ENCODE results near the gene GCNT2. TPM values are rescaled to one million over a fixed set of nuclear protein-coding genes. Genes with fewer than 3 reads are reported as not detected.

The GCNT2 gene
- 10 to 100 TPM; 14.9 to 36.7 (median 23.6) TPM for total RNA-seq

- no peak for TF ChIP-seq EP300 (IDR thresholded peaks at IDR 0.05)
- TF ChIP-seq CTCF (IDR thresholded peaks at IDR 0.05) = no peak
- peak in 1 of 2 donors; percentile 18 for TF ChIP-seq POLR2A (IDR thresholded peaks at IDR 0.05)
- TF ChIP-seq POLR2AphosphoS5 (IDR thresholded peaks at IDR 0.05) = peak; percentile 50
- Histone ChIP-seq H3K4me1 (peaks cover 0 to 36% (median 0%) of the 10 kb centered on the region in 3 donors), H3K9me3 (no peaks in the 10 kb centered on the region), H3K36me3 (no peaks in the 10 kb centered on the region), H3K27me3 (no peaks in the 10 kb centered on the region), H3K4me3 (peak within 1 kb of the TSS; percentile 38 to 41), H3K27ac (peak within 1 kb of the TSS; percentile 73 to 83 (median 79))
- peak; percentile 73 for ATAC-seq
- WGBS, 2 donors (ENCODE audit: low coverage in 1 of 2) = 15 to 16% methylated on average over 4 to 7 of the region's 12 CpGs
These were observed at the start of gene GCNT2 for GRCh38 chr6:10521104-10521808. Gene GCNT2 (plus strand): TSS chr6:10521351. CDS start chr6:10528912, 7,561 bp downstream.

GRCh38 chr6:10472634-10473033 is 48.5 kb upstream of the GCNT2 start:
- no peak for ATAC-seq
- H3K9me3 ChIP-seq = no peaks in the 10 kb centered on the region

GRCh38 chr6:10478187-10479040 is 42.7 kb upstream of the GCNT2 start:
- Histone ChIP-seq H3K27me3 (peaks cover 13% of the 10 kb centered on the region), H3K36me3 (no peaks in the 10 kb centered on the region), H3K4me1 (no peaks in the 10 kb centered on the region), H3K4me3 (no peak overlapping the region), H3K27ac (no peak overlapping the region), H3K9me3 (no peaks in the 10 kb centered on the region)
- TF ChIP-seq CTCF (IDR thresholded peaks at IDR 0.05) (peak; percentile 51 to 65 (median 54)), EP300 (IDR thresholded peaks at IDR 0.05) (no peak)
- 50 to 100% methylated on average over 3 to 9 of the region's 10 CpGs for WGBS, 2 donors (ENCODE audit: low coverage in 1 of 2)
- no peak for ATAC-seq

More at GRCh38 chr6:10472634-10473033, 48.5 kb upstream of the GCNT2 start:
- WGBS, 2 donors (ENCODE audit: low coverage in 1 of 2) = 76 to 90% methylated on average over 3 of the region's 3 CpGs
- H3K36me3 ChIP-seq = no peaks in the 10 kb centered on the region
- TF ChIP-seq CTCF (IDR thresholded peaks at IDR 0.05) (no peak), POLR2A (IDR thresholded peaks at IDR 0.05) (no peak), EP300 (IDR thresholded peaks at IDR 0.05) (no peak), POLR2AphosphoS5 (IDR thresholded peaks at IDR 0.05) (no peak)
- H3K4me1 ChIP-seq = no peaks in the 10 kb centered on the region
- H3K4me3 ChIP-seq = no peak overlapping the region
- no peak overlapping the region for H3K27ac ChIP-seq
- H3K27me3 ChIP-seq = peaks cover 20% of the 10 kb centered on the region

GRCh38 chr6:10479939-10480700 is 41.0 kb upstream of the GCNT2 start:
- TF ChIP-seq EP300 (IDR thresholded peaks at IDR 0.05) = no peak
- TF ChIP-seq POLR2AphosphoS5 (IDR thresholded peaks at IDR 0.05) = no peak
- no peak for TF ChIP-seq POLR2A (IDR thresholded peaks at IDR 0.05)
- no peak for TF ChIP-seq CTCF (IDR thresholded peaks at IDR 0.05)
- H3K4me3 ChIP-seq = no peak overlapping the region
- H3K27me3 ChIP-seq = peaks cover 13% of the 10 kb centered on the region
- WGBS, 2 donors (ENCODE audit: low coverage in 1 of 2) = 77 to 84% methylated on average over 3 to 7 of the region's 7 CpGs
- H3K9me3 ChIP-seq = no peaks in the 10 kb centered on the region
- H3K36me3 ChIP-seq = no peaks in the 10 kb centered on the region
- ATAC-seq = no peak
- H3K27ac ChIP-seq = no peak overlapping the region
- no peaks in the 10 kb centered on the region for H3K4me1 ChIP-seq

All from gastroesophageal sphincter (tissue), 4 donors.